Pancreas (tissue), 10 donors: ENCODE measurements around the gene ZNF627. TPM values are rescaled to one million over a fixed set of nuclear protein-coding genes. Genes with fewer than 3 reads are reported as not detected.
"Not testable (repeated sequence)": the region's sequence is repeated elsewhere in the genome, so short reads cannot be mapped to it uniquely, and the experiment has no call there.

Source experiments
- ATAC-seq, 4 donors: fragments of 200-7000 bp; cut with Tn5 transposase; one replicate each; pipeline versions ENCODE4 v1.8.0 to v1.9.1; 2020; ENCODE audit warnings: mild to moderate bottlenecking in 4 of 4, moderate library complexity in 4 of 4
- DNase-seq, 6 donors: peaks; one replicate each; pipeline ENCODE4 v3.0.0-alpha.2; 2020
- FAIRE-seq: peaks from 2 replicates; lab custom pipeline; 2012; peaks lifted over from hg19 to GRCh38; lab: Jason Lieb, UNC
- H3K27ac ChIP-seq, 4 donors: fragments of 200-600 bp; sonication (generic); 1 replicate in 3 of 4; 2 replicates in 1 of 4; pipeline versions ENCODE4 v1.5.0 to v1.8.0; 2020
- H3K27me3 ChIP-seq, 4 donors: fragments of 200-600 bp; one replicate each; pipeline ENCODE4 v1.8.0; 2021
- H3K36me3 ChIP-seq, 3 donors: fragments of 200-600 bp; sonication (generic) in 1 of 3; one replicate each; pipeline versions ENCODE4 v1.5.0 to v1.8.0; 2020 to 2021
- H3K4me1 ChIP-seq, 3 donors: fragments of 200-600 bp; one replicate each; pipeline ENCODE4 v1.8.0; 2021
- H3K4me3 ChIP-seq, 4 donors: fragments of 200-600 bp; sonication (generic) in 2 of 4; one replicate each; pipeline versions ENCODE4 v1.5.0 to v1.8.0; 2020 to 2021
- H3K9me3 ChIP-seq, 4 donors: fragments of 200-600 bp; one replicate each; pipeline ENCODE4 v1.8.0; 2021
- CTCF ChIP-seq, 4 donors: fragments of 200-600 bp; sonication (generic) in 3 of 4; IDR thresholded peaks; one replicate each; pipeline versions ENCODE4 v1.5.0 to v1.8.0; 2021; ENCODE audit warnings: antibody characterized with exemption in 4 of 4
- WGBS, 2 donors: extraction: QIAGEN DNeasy Blood & Tissue Kit; methylation state at CpG; one replicate each; pipeline ENCODE4 v1.1.7; 2013; 5-methylcytosine and 5-hydroxymethylcytosine counted together
- intact Hi-C, 3 donors: fragments of 100-400 bp; cut with DNase I; formaldehyde crosslinking; loops; one replicate each; pipeline versions ENCODE4 v1.11.1 to v1.14.2; 2022
- polyA plus RNA-seq, 2 donors: library from polyadenylated mRNA; stranded (reverse); fragments of 200-250 nt; gene quantifications; one replicate each; pipeline ENCODE4 v1.2.3, GENCODE V29; 2013
- total RNA-seq, 6 donors: library from RNA; stranded (reverse); fragmentation: NEBNext Ultra II Directional in 4 of 6; extraction: Animal tissue kit (Norgen Biotek cat#: 25700) in 4 of 6; gene quantifications; one replicate each; pipeline versions ENCODE4 v1.2.1 to v1.2.4, GENCODE V29; 2021 to 2023
- donor health status: healthy with polysubstance abuse.
- donor health status: DM: no; HTN: no; CAD: no; lungs with moderate emphysema.
- donor health status: DM: no; HTN: no; CAD: no.
- donor health status: control.
- donor health status: control.
- donor health status: Bipolar disorder and iron deficiency.
- donor health status: DM: yes; HTN: yes; CAD: no.
- donor health status: DM: no; HTN: no; CAD: no.
- donor health status: DM: no; HTN: no; CAD: no.
- donor health status: DM: yes; HTN: yes; CAD: no.

ZNF627 gene
- total and polyA plus RNA-seq, 8 donors: 4.4 to 8.5 (median 5.8) TPM

GRCh38 chr19:11611730-11612129, 14.4 kb downstream of the ZNF627 start:
- H3K36me3 ChIP-seq: peaks cover 0 to 19% (median 8%) of the 10 kb centered on the region in 3 donors
- ATAC-seq (no peak), FAIRE-seq (no peak), DNase-seq (no peak)
- H3K4me1 ChIP-seq: no peaks in the 10 kb centered on the region
- WGBS, 2 donors: 90 to 94% methylated on average over 1 of the region's 1 CpG
- no peaks in the 10 kb centered on the region for H3K27me3 ChIP-seq
- no peak for TF ChIP-seq CTCF (IDR thresholded peaks at IDR 0.05)
- H3K4me3 ChIP-seq: no peak overlapping the region
- no peak overlapping the region for H3K27ac ChIP-seq
- intact Hi-C loops: no loop called here
- H3K9me3 ChIP-seq: no peaks in the 10 kb centered on the region

- ATAC-seq (no peak), DNase-seq (no peak), FAIRE-seq (no peak)
- intact Hi-C loops: no loop called here
- TF ChIP-seq CTCF (IDR thresholded peaks at IDR 0.05): no peak
- H3K36me3 ChIP-seq: peaks cover 0 to 29% (median 20%) of the 10 kb centered on the region in 3 donors
- WGBS, 2 donors: 95 to 97% methylated on average over 5 of the region's 5 CpGs
- no peaks in the 10 kb centered on the region for H3K9me3 ChIP-seq
- H3K4me1 ChIP-seq: no peaks in the 10 kb centered on the region
- no peaks in the 10 kb centered on the region for H3K27me3 ChIP-seq
- H3K4me3 ChIP-seq: no peak overlapping the region
- no peak overlapping the region for H3K27ac ChIP-seq
Measured at GRCh38 chr19:11612816-11613511, 15.7 kb downstream of the ZNF627 start.

DNA sequence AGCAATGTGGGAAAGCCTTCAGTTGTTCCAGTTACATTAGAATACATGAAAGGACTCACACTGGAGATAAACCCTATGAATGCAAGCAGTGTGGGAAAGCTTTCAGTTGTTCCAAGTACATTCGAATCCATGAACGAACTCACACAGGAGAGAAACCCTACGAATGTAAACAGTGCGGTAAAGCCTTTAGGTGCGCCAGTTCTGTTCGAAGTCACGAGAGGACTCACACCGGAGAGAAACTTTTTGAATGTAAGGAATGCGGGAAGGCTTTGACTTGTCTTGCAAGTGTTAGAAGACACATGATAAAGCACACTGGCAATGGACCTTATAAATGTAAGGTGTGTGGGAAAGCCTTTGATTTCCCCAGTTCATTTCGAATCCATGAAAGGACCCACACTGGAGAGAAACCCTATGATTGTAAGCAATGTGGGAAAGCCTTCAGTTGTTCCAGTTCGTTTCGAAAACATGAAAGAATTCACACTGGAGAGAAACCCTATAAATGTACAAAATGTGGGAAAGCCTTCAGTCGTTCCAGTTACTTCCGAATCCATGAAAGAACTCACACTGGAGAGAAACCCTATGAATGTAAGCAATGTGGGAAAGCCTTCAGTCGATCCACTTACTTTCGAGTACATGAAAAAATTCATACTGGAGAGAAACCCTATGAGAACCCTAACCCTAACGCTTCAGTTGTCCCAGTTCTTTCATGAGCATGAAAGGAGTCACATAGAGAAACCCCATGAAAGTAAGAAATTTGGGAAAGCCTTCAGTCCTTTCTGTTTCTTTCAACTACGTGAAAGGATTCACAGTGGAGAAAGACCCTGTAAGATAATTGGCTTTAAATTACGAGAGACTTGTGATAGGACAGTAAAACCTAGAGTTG, 20.1 kb downstream of the ZNF627 start:
- DNase-seq: no peak
- H3K4me1 ChIP-seq: no peaks in the 10 kb centered on the region
- no peak for TF ChIP-seq CTCF (IDR thresholded peaks at IDR 0.05)
- no peak overlapping the region for H3K27ac ChIP-seq
- H3K27me3 ChIP-seq: no peaks in the 10 kb centered on the region
- no peak overlapping the region for H3K4me3 ChIP-seq
- 98% methylated on average over 19 of the region's 19 CpGs for WGBS, 2 donors
- intact Hi-C loops: no loop called here
- ATAC-seq: no peak
- no peak for FAIRE-seq
- H3K9me3 ChIP-seq: no peaks in the 10 kb centered on the region
- peaks cover 0 to 46% (median 22%) of the 10 kb centered on the region in 3 donors for H3K36me3 ChIP-seq

- no peak for TF ChIP-seq CTCF (IDR thresholded peaks at IDR 0.05)
- DNase-seq (no peak), ATAC-seq (no peak), FAIRE-seq (no peak)
- H3K4me1 ChIP-seq: peaks cover 5 to 12% (median 9%) of the 10 kb centered on the region in 3 donors
- no peaks in the 10 kb centered on the region for H3K27me3 ChIP-seq
- intact Hi-C loops: no loop called here
- no peak overlapping the region for H3K27ac ChIP-seq
- H3K4me3 ChIP-seq: no peak overlapping the region
- H3K36me3 ChIP-seq: peaks cover 0 to 40% (median 22%) of the 10 kb centered on the region in 3 donors
- H3K9me3 ChIP-seq: no peaks in the 10 kb centered on the region
- WGBS, 2 donors: 70 to 72% methylated on average over 4 of the region's 4 CpGs
Measured at GRCh38 chr19:11620553-11620952, 23.3 kb downstream of the ZNF627 start.

- FAIRE-seq, H3K27me3 ChIP-seq, H3K9me3 ChIP-seq, intact Hi-C loops, DNase-seq, H3K27ac ChIP-seq, ATAC-seq, H3K4me3 ChIP-seq: not testable (repeated sequence)
- WGBS, 2 donors: 55 to 62% methylated on average over 3 of the region's 3 CpGs
- Histone ChIP-seq H3K4me1 (peaks cover 5 to 12% (median 9%) of the 10 kb centered on the region in 3 donors), H3K36me3 (peaks cover 0 to 21% (median 7%) of the 10 kb centered on the region in 3 donors)
Measured at GRCh38 chr19:11622401-11622800, 25.1 kb downstream of the ZNF627 start.
